ENCODE results near the gene CRLF2.

GRCh38 chrX:1151378-1152077, 60.9 kb downstream of the CRLF2 start:
- no peak for TF ChIP-seq RFX5 (IDR thresholded peaks at IDR 0.05)
- TF ChIP-seq ESRRA (IDR thresholded peaks at IDR 0.05; ENCODE audit: borderline replicate concordance, low read length) = no peak
- TF ChIP-seq CTCF (IDR thresholded peaks at IDR 0.05) = no peak
- no peak for TF ChIP-seq CHD4 (IDR thresholded peaks at IDR 0.05; ENCODE audit: borderline replicate concordance)
- TF ChIP-seq POLR2A (IDR thresholded peaks at IDR 0.05; ENCODE audit: low read length) = no peak
